Adrenal gland (tissue), 5 donors: ENCODE results near the gene GOLGA6D.

Experiments used
- POLR2A ChIP-seq, 2 donors: fragments of 450-650 bp; IDR thresholded peaks; one replicate each; pipeline ENCODE4 v1.6.1; 2017; ENCODE audit warnings: antibody characterized with exemption in 2 of 2, mild to moderate bottlenecking in 2 of 2, moderate library complexity in 1 of 2
- TF ChIP-seq, protein P1 (sequence below), 6 experiments: fragments of 450-650 bp in 4 of 6; fragments of 200-600 bp in 2 of 6; sonication (generic) in 1 of 6; IDR thresholded peaks; 1 replicate in 5 of 6; 2 replicates in 1 of 6; pipeline versions ENCODE4 v1.5.1 to v1.8.0; 2016 to 2021; ENCODE audit warnings: antibody characterized with exemption in 6 of 6, mild to moderate bottlenecking in 2 of 6, moderate library complexity in 1 of 6
- donor health status: DM: no; HTN: no; CAD: no.

DNA sequence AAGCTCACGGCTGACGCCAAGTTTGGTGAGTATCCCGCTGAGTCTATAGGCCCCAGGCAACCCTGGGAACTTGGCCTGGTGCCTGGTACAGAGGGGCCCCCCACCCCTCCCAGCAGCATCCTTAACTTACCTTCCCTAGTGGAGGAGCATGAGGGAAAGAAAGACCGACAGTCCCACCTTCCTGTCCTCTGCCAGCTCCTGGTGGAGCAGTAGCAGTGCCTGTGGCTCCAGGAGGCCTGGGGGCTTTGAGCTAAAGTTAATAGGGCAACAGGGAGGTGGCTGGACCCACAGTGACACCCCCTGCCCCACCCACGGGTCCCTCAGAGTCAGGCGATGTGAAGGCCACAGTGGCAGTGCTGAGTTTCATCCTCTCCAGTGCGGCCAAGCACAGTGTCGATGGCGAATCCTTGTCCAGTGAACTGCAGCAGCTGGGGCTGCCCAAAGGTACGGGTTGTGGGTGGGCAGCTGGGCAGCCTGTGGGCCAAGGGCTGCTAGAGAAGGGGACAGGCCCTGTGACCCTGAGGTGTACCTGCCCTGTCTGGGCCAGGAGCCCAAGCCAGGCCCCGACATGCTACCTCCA, 56.1 kb downstream of the GOLGA6D start:
- TF ChIP-seq, protein P1, sequence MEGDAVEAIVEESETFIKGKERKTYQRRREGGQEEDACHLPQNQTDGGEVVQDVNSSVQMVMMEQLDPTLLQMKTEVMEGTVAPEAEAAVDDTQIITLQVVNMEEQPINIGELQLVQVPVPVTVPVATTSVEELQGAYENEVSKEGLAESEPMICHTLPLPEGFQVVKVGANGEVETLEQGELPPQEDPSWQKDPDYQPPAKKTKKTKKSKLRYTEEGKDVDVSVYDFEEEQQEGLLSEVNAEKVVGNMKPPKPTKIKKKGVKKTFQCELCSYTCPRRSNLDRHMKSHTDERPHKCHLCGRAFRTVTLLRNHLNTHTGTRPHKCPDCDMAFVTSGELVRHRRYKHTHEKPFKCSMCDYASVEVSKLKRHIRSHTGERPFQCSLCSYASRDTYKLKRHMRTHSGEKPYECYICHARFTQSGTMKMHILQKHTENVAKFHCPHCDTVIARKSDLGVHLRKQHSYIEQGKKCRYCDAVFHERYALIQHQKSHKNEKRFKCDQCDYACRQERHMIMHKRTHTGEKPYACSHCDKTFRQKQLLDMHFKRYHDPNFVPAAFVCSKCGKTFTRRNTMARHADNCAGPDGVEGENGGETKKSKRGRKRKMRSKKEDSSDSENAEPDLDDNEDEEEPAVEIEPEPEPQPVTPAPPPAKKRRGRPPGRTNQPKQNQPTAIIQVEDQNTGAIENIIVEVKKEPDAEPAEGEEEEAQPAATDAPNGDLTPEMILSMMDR (IDR thresholded peaks at IDR 0.05): no peak
- TF ChIP-seq POLR2A (IDR thresholded peaks at IDR 0.05): no peak
